Measurements from ENCODE around the gene TOM1. TPM values are rescaled to one million over a fixed set of nuclear protein-coding genes. Genes with fewer than 3 reads are reported as not detected.
"Not testable (repeated sequence)": the region's sequence is repeated elsewhere in the genome, so short reads cannot be mapped to it uniquely, and the experiment has no call there.

TOM1 gene
- total and polyA plus RNA-seq, 4 experiments from 2014 or later = 55.7 to 82.2 (median 66.1) TPM

- H3K4me1 Mint-ChIP-seq = peaks cover under 1 to 8% (median 5%) of the 10 kb centered on the region in 4 donors
- Histone ChIP-seq H3K9me3 (ENCODE audit: control insufficient read depth in 1 of 2, low read length in 2 of 2) (no peaks in the 10 kb centered on the region), H3K27me3 (ENCODE audit: insufficient read depth, low read length) (no peaks in the 10 kb centered on the region), H3K36me3 (ENCODE audit: insufficient read depth, low read length) (no peaks in the 10 kb centered on the region), H3K4me3 (ENCODE audit: low read length in 2 of 2) (no peak overlapping the region), H3K27ac (ENCODE audit: low read depth, low read length) (no peak overlapping the region), H3K4me1 (ENCODE audit: insufficient read depth, low read length) (peaks cover 7% of the 10 kb centered on the region)
- ChIA-PET CTCF (ENCODE audit: partially characterized antibody) (interaction anchor here (1.0 to 1.7 kb wide), 2 partner anchors 40 to 96 kb away, joined by 3 read pairs; partner anchors contain the start of gene TOM1), POLR2A (ENCODE audit: partially characterized antibody) (interaction anchor here (0.7 kb wide), 1 partner anchor 10 kb away, joined by 4 read pairs; no protein-coding TSS in a partner anchor)
- H3K27me3 Mint-ChIP-seq = no peaks in the 10 kb centered on the region
- H3K9me3 Mint-ChIP-seq = no peaks in the 10 kb centered on the region
- no peak for DNase-seq
- H3K4me3 Mint-ChIP-seq = no peak overlapping the region
- intact Hi-C loops (cut with micrococcal nuclease) = loop anchor here (5.0 kb wide), 1 partner anchor 43 kb away; no protein-coding TSS in a partner anchor
- H3K36me3 Mint-ChIP-seq = peaks cover 6 to 7% of the 10 kb centered on the region in 2 donors
- H3K27ac Mint-ChIP-seq = no peak overlapping the region
Measured at GRCh38 chr22:35394810-35395563, 95.3 kb downstream of the TOM1 start.

GRCh38 chr22:35396622-35397021, 96.9 kb downstream of the TOM1 start:
- H3K27ac ChIP-seq (ENCODE audit: low read depth, low read length); H3K27me3 ChIP-seq (ENCODE audit: insufficient read depth, low read length); H3K27me3 Mint-ChIP-seq; H3K9me3 ChIP-seq (ENCODE audit: control insufficient read depth in 1 of 2, low read length in 2 of 2); H3K4me3 Mint-ChIP-seq; CTCF ChIA-PET (ENCODE audit: partially characterized antibody); DNase-seq; POLR2A ChIA-PET (ENCODE audit: partially characterized antibody); H3K36me3 ChIP-seq (ENCODE audit: insufficient read depth, low read length); H3K4me3 ChIP-seq (ENCODE audit: low read length in 2 of 2); H3K9me3 Mint-ChIP-seq: not testable (repeated sequence)
- peaks cover 8 to 24% (median 14%) of the 10 kb centered on the region in 4 donors for H3K4me1 Mint-ChIP-seq
- peaks cover 22% of the 10 kb centered on the region for H3K4me1 ChIP-seq (ENCODE audit: insufficient read depth, low read length)
- H3K36me3 Mint-ChIP-seq = peaks cover 10 to 12% of the 10 kb centered on the region in 2 donors
- H3K27ac Mint-ChIP-seq = peak overlapping the region in 1 of 7 donors; percentile 66
- intact Hi-C loops (cut with micrococcal nuclease) = loop anchor here (5.0 kb wide), 1 partner anchor 44 kb away; no protein-coding TSS in a partner anchor

GRCh38 chr22:35397095-35397904, 97.6 kb downstream of the TOM1 start:
- Mint-ChIP-seq H3K27ac (peak overlapping the region in 2 of 7 donors; percentile 29 to 66), H3K27me3 (no peaks in the 10 kb centered on the region), H3K4me1 (peaks cover 8 to 26% (median 17%) of the 10 kb centered on the region in 4 donors), H3K36me3 (peaks cover 11 to 14% of the 10 kb centered on the region in 2 donors), H3K4me3 (peak overlapping the region in 3 of 8 donors; percentile 29 to 40 (median 35)), H3K9me3 (no peaks in the 10 kb centered on the region)
- H3K9me3 ChIP-seq (ENCODE audit: control insufficient read depth in 1 of 2, low read length in 2 of 2) = no peaks in the 10 kb centered on the region
- H3K4me1 ChIP-seq (ENCODE audit: insufficient read depth, low read length) = peaks cover 22% of the 10 kb centered on the region
- no peak overlapping the region for H3K27ac ChIP-seq (ENCODE audit: low read depth, low read length)
- ChIA-PET POLR2A (ENCODE audit: partially characterized antibody) (interaction anchor here (1.4 kb wide), 1 partner anchor 98 kb away, joined by 3 read pairs; the partner anchor contains the start of gene TOM1), CTCF (ENCODE audit: partially characterized antibody) (no interaction called here)
- no peak for DNase-seq
- H3K4me3 ChIP-seq (ENCODE audit: low read length in 2 of 2) = no peak overlapping the region
- no peaks in the 10 kb centered on the region for H3K36me3 ChIP-seq (ENCODE audit: insufficient read depth, low read length)
- intact Hi-C loops (cut with micrococcal nuclease) = loop anchor here (5.0 kb wide), 1 partner anchor 45 kb away; no protein-coding TSS in a partner anchor
- no peaks in the 10 kb centered on the region for H3K27me3 ChIP-seq (ENCODE audit: insufficient read depth, low read length)

Small RNA genes within 50 kb of the gene (microRNA-seq; reads per million reads assigned to microRNA genes)
- gene MIR3909 (ENCODE audit: borderline microRNAs expressed, borderline number of aligned reads, borderline replicate concordance) = 6.9 reads per million, percentile 32 among the genes with 10 or more reads in this experiment
- not detected for gene MIR6069 (ENCODE audit: borderline microRNAs expressed, borderline number of aligned reads, borderline replicate concordance)

Other genes with a start within 250 kb of the TOM1 start
- not detected for gene ISX, start 233.7 kb upstream of the TOM1 start, total RNA-seq
- not detected for gene ISX, start 233.7 kb upstream of the TOM1 start, polyA plus RNA-seq
- 10 to 100 TPM; 22.1 to 25.3 TPM for gene HMGXB4, start 42.4 kb upstream of the TOM1 start, total RNA-seq
- 10 to 100 TPM in 1 of 2 donors, 1 to 10 TPM in 1; 8.7 to 13.0 TPM for gene HMGXB4, start 42.4 kb upstream of the TOM1 start, polyA plus RNA-seq
- 1 to 10 TPM; 7.7 to 8.3 TPM for gene HMOX1, start 81.2 kb downstream of the TOM1 start, total RNA-seq
- gene HMOX1, start 81.2 kb downstream of the TOM1 start, polyA plus RNA-seq = under 1 TPM in 1 of 2 donors, not detected in 1; 0.20 TPM
- 10 to 100 TPM; 48.5 to 58.1 TPM for gene MCM5, start 100.2 kb downstream of the TOM1 start, total RNA-seq
- 10 to 100 TPM; 22.0 to 26.9 TPM for gene MCM5, start 100.2 kb downstream of the TOM1 start, polyA plus RNA-seq
- not detected for gene RASD2, start 240.9 kb downstream of the TOM1 start, total RNA-seq
- under 1 TPM in 1 of 2 donors, not detected in 1; 0.13 TPM for gene RASD2, start 240.9 kb downstream of the TOM1 start, polyA plus RNA-seq

All from CD4-positive, alpha-beta memory T cell (primary cell).